Activated CD4-positive, alpha-beta T cell treated with anti-CD3 and anti-CD28 coated beads, Interleukin-2, amount 50 U/mL, for 1 hour (primary cell): ENCODE results near the gene TAF1B.
"Not testable (repeated sequence)": the region's sequence is repeated elsewhere in the genome, so short reads cannot be mapped to it uniquely, and the experiment has no call there.

Experiments used
- DNase-seq: peaks from one replicate; pipeline ENCODE4 v3.0.0-alpha.2; 2020

TAF1B gene

DNA sequence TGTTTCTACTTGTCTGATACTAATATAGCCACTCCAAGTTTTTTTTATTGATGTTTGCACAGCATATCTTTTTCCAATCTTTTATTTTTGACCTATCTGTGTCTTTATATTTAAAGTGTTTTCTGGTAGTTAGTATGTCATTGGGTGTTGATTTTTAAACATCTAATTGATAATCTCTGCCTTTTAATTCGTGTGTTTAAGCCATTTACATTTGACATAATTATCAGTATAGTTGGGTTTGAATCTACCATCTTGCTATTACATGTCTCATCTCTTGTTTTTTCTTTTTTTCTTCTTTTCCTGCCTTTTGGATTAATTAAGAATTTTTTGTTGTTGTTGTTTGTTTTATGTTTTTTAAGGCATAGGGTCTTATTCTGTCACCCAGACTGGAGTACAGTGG, 44.2 kb downstream of the TAF1B start:
- no peak for DNase-seq

DNA sequence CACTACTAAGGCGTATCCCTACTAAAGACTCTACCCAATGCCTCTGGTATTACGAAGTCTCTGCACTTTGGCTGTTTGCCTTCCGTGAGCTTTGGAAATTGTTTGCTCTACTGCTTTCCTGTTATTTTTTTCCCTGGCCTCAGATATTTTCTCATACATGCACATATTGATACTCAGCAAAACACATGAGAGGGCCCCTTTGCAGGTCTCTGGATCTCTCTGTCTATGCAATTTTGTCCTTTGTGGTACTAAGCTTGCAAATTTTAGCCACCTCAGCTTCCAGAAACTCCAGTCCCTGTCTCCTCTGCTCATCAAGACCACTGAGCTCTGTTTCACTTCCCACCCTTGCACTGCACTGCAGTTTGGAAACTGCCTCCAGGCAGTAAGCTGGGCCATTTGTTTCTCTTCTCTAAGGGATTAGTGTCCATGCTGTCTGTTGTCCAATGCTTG, 46.6 kb downstream of the TAF1B start:
- no peak for DNase-seq

DNA sequence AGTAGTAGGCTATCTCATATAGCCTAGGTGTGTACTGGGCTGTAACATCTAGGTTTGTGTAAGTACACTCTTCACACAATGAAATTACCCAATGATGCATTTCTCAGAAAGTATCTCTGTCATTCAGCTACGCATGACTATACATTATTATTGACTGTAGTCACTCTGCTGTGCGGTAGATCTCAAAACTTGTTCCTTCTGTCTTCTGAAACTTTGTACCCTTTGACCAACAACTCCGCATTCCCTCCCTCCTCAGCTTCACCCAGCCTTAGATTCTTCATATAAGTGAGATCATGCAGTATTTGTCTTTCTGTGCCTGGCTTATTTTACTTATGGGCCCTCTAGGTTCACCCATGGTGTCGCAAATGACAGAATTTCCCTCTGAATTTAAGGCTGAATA, 49.0 kb downstream of the TAF1B start:
- no peak for DNase-seq

DNA sequence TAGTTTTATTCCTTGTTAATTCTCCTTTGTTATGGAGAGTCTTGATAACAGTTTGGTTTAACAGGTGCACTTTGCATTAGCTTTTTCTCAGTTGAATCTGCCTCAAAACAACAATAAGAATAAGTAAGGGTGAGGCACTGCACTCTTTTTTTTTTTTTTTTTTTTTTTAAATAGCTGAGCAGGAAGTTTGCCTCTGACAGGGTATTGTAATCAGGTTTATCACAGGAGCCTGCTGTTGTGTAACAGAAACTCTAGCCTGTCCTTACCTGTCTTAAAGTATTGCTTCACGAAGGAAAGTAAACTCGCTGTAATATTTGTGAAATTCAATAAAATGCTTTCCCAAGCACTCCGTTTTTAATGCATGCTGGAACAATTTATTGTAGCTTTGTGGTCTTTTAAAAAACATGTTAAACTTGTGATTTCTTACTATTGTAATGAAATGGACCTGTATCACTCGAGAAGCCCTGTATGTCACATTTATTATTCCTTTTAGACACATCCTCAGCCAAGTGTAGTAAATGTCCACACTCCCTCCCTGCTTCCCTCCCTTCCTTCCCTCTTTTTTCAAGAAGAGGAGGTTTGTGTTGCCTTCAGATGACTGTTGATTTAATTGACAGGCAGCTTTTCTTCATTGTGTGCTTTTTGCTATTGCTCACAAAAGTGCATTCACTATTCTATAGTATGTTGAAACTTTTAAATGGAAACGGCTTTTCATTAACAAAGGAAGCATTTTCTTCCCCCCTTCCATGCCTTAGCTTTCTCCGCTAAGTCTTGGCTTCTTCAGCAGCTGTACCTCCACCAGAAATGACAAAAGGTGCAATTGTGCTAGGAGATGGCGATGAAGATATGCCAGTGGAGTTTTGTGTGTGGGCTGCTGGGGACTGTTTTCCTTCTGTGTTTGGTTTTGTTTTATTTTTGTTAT, 52.7 kb downstream of the TAF1B start:
- DNase-seq, result no peak

GRCh38 chr2:9897331-9897737, 54.1 kb downstream of the TAF1B start:
- DNase-seq, result no peak

GRCh38 chr2:9897846-9898245, 54.6 kb downstream of the TAF1B start:
- DNase-seq, result no peak

DNA sequence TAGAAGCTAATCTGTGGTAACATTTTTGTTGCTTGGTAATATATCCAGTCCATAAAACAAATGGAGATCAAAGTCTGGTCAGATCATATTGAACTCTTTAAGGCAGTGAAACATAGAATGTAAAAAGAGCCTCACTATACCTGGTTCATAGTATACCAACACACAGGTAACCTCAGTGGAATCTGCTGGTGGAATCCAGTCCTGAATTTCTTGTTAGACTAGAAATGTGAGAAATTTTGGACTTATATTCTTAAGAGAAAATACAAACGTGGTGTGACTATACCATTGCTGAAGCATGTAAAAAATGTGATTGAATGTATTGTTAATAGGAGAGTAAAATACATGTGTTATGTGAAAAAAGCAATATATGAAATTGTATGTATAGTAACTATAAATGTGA, 62.1 kb downstream of the TAF1B start:
- no peak for DNase-seq

- DNase-seq, result no peak
Measured at GRCh38 chr2:9907402-9907801, 64.1 kb downstream of the TAF1B start.

- no peak for DNase-seq
Measured at GRCh38 chr2:9908639-9909038, 65.4 kb downstream of the TAF1B start.

- DNase-seq, result no peak
Measured at GRCh38 chr2:9909106-9909505, 65.8 kb downstream of the TAF1B start.

DNA sequence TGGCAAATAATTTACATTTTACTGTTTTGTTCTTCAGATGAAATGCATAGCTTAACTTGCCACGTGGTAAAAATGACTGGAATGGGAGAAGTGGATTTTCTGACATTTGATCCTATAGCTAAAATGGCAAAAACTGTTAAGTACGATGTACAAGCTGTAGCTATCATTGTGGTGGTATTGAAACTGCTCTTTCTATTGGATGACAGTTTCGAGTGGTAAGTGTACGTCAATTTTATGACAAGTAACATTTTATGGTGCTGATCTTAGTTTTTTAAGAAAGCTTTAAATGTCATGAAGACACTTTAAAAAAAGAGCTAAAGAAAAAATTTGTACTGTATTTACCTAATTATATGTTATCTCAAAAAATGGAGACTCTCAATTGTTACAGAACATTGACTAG, 67.4 kb downstream of the TAF1B start:
- no peak for DNase-seq

GRCh38 chr2:9912468-9912867, 69.2 kb downstream of the TAF1B start:
- DNase-seq, result no peak

GRCh38 chr2:9914384-9915065, 71.3 kb downstream of the TAF1B start:
- no peak for DNase-seq

GRCh38 chr2:9918275-9918674, 75.0 kb downstream of the TAF1B start:
- no peak for DNase-seq

- no peak for DNase-seq
Measured at GRCh38 chr2:9919512-9919911, 76.2 kb downstream of the TAF1B start.

DNA sequence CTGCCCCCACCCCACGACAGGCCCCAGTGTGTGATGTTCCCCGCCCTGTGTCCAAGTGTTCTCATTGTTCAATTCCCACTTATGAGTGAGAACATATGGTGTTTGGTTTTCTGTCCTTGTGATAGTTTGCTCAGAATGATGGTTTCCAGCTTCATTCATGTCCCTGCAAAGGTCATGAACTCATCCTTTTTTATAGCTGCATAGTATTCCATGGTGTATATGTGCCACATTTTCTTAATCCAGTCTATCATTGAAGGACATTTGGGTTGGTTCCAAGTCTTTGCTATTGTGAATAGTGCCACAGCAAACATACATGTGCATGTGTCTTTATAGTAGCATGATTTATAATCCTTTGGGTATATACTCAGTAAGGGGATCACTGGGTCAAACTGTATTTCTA, 83.7 kb downstream of the TAF1B start:
- DNase-seq, result not testable (repeated sequence)

- no peak for DNase-seq
Measured at GRCh38 chr2:9937258-9937657, 94.0 kb downstream of the TAF1B start.

DNA sequence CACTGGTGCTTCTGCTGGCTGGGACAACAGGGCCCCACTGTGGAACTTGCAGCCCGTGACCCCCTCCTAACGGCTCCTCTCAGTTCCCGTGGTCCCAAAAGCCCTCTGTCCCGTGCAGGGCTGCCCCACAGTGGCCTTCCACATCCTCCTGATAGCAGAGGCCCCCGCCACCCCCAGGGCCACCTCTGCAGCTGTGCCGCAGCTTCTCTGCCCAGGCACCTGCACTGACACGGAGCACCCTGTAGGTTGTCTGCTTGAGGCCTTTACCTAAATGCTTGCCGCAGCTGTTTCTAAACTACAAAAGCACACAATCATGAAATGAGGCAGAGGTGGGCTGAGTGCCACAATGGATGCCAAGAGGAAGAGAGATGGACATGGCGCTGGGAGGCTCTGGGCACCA, 94.7 kb downstream of the TAF1B start:
- DNase-seq, result no peak

GRCh38 chr2:9939587-9940485, 96.6 kb downstream of the TAF1B start:
- no peak for DNase-seq

- no peak for DNase-seq
Measured at GRCh38 chr2:9941196-9941995, 98.1 kb downstream of the TAF1B start.

- DNase-seq, result no peak
Measured at GRCh38 chr2:9941996-9942390, 98.7 kb downstream of the TAF1B start.

DNA sequence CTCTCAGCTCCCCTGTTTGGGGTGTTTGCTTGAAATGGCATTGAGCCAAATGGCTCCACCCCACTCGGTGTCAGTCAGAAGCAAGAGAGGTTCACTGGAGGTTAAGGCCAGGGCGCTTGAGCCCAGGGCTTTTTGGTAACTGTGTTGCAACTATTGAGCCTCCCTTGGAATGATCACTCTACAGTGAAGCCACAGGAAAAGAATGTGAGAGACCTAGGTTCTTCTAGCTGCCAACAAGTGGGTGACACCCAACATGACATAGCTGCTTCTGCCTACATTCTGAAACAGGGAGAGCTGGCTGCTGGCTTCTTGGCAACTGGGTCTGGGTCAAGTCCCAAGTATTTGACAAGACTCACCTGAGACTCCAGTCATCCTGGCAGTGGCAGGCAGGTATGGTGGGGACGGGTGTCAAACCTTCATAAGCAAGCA, 101.1 kb downstream of the TAF1B start:
- no peak for DNase-seq
